HG03378 (cell line): Measurements from ENCODE around the gene IRF7.
"Not testable (repeated sequence)": the region's sequence is repeated elsewhere in the genome, so short reads cannot be mapped to it uniquely, and the experiment has no call there.

Source experiments
- ATAC-seq: cut with Tn5 transposase; IDR thresholded peaks from one replicate; pipeline ENCODE4 v1.9.1; 2021; ENCODE audit warnings: mild to moderate bottlenecking, moderate library complexity; ENCODE audit not compliant: unreplicated experiment

The IRF7 gene

DNA sequence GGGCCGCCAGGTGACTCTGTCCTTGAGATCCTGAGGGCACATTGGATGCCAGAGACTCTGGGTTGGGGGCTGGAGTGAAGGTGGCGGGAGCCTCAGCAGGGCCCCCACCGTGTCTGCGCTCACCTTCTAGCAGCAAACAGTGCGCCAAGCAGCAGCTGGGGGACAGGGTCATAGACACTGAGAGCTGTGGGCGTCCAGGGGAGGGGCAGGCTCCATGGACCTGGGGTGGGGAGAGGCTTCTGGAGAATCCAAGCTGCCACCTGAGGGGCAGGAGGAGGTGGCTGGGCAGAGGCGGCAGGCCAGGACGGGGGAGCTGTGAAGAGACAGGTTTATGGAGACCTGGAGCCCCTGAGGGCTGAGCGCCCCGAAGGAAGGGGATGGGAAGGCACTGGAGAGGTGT, 31.5 kb downstream of the IRF7 start:
- no peak for ATAC-seq

DNA sequence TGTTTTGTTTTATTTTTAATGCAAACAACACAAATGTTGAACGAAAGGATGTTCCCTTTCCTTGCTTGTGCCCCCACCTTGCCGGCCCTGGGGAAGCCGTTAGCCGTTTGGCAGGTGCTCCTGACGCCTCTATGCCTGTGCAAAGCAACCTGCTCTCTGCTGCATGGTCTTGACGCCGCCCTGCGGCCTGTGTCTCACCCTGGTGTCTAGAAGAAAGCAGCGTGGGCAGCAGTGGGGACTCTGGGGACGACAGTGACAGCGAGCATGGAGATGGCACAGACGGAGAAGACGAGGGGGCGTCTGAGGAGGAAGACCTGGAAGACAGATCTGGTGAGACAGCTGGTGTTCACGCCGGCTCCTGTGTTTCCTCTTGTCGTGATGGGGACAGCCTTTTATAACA, 34.0 kb downstream of the IRF7 start:
- no peak for ATAC-seq

DNA sequence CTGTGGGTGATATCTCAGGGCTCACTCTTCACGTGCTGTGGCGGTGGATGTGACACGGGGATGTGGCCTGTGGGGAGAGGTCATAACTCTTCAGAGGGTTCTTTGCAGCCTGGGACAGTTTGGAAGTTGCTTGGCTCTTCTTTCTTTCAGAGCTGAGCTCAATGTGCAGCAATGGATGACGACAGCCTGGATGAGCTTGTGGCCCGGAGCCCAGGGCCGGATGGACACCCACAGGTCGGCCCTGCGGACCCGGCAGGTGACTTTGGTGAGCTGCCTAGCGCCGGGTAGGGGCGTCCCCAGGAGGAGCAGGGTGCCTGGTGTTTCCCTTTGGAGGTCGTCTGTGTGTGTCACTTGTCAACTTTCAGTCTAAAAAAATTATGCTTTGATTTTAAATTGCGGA, 34.4 kb downstream of the IRF7 start:
- no peak for ATAC-seq

DNA sequence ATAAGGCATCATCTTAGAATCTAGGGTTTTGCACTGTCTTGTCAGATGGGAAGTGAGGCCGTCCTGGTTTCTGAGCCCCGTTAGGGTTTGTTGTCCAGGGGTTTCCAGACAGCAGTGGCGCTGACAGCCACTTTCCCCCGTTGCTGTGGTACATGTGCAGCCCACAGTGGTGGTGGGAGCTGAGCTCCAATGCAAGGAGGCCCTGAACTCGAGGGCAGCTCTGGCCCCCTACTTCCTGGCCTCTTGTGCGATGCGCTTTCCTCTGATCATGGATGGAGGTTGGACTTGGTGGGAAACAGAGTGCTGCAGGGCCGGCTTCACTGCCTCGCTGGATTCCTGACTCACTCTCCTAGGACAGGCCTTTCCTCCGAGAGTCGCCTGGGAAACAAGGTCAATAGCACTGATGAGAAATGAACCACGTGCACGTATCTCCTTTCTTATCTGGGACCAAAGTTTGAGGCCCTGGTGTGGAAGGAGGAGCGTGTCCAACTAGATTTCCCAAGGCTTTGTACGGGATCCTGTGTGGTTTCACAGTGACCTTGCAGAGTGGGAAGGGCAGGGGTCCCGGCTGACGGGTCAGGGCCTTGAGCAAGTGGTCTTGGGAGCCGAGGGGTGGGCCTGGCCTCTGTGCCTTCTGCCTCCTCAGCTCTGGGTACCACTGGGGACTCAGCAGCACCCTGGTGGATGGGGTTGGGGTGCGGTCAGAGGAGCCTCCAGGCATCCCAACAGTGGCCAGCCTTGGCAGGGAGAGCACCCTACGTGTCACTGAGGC, 35.7 kb downstream of the IRF7 start:
- no peak for ATAC-seq

DNA sequence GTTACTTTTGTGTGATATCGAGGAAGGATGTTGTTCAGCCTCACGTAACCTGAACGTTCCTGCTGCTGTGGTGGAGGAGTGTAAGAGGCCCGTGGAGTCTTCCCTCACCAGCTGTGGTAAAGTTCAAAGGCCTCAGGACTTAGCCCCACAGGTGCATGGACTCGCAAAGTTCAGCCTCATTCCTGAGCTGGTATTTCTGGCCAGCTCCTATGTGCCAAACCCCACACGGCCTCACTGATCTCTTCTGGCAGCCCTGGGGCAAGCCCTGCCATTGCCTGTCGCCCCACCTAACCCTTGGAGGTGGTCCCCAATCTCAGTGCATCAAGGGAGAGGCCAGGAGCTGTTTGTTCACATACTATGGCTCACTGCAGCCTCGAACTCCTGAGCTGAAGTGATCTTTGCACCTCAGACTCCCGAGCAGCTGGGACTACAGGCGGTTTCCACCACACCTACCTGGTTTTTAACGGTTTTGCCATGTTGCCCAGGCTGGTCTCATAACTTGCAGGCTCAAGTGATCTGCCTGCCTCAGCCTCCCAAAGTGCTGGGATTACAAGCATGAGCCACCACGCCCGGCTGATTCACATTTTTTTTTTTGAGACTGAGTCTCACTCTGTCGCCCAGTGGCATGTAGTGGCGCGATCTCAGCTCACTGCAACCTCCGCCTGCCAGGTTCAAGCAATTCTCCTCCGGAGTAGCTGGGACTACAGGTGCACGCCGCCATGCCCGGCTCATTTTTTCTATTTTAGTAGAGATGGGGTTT, 37.3 kb downstream of the IRF7 start:
- no peak for ATAC-seq

DNA sequence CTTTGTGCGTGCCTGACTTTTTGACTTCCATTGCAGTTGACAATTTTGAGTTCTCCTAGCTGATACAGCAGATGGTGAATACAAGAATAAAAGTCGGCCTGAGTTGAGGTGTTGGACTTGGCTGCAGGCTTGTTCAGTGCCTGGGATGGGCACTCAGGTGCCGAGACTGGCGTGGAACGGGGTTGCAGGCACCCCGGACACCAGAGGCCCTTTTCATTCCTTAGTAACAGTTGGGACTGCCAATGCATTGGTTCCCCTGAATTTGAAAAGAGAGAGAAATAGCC, 38.2 kb downstream of the IRF7 start:
- no peak for ATAC-seq

DNA sequence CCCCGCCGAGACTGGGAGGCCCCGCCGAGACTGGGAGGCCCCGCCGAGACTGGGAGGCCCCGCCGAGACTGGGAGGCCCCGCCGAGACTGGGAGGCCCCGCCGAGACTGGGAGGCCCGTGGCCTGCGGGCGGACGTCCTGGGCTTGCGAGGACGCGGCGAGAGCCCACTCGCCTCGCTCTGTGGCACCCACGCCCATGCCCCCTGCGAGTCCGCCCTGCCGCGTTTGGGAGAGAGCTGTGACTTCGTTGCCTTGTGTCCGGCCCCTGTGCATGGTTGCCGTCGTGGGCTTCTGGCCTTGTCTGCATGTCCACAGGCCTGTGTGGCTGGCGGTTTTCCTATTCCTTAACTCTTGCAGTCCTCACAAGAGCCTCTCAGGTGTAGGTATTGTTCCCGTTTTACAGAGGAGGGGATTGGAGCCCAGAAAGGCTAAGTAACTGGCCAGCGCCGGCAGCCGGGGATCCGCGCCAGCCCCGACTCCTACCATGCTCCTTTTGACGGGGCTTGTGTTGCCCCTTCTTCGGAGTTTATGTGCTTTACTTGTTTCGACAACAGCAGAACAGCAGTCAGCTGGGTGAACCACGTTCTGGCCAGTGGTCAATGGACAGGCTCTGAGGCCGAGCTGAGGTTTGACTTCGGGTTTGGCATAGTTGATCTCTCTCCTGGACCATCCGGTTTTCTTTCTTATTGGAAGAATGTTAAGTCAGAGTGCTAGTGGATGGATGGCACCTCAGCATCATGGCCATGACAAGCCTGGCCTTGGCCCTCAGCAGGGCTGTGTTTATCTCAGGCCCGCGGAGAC, 38.7 kb downstream of the IRF7 start:
- no peak for ATAC-seq

DNA sequence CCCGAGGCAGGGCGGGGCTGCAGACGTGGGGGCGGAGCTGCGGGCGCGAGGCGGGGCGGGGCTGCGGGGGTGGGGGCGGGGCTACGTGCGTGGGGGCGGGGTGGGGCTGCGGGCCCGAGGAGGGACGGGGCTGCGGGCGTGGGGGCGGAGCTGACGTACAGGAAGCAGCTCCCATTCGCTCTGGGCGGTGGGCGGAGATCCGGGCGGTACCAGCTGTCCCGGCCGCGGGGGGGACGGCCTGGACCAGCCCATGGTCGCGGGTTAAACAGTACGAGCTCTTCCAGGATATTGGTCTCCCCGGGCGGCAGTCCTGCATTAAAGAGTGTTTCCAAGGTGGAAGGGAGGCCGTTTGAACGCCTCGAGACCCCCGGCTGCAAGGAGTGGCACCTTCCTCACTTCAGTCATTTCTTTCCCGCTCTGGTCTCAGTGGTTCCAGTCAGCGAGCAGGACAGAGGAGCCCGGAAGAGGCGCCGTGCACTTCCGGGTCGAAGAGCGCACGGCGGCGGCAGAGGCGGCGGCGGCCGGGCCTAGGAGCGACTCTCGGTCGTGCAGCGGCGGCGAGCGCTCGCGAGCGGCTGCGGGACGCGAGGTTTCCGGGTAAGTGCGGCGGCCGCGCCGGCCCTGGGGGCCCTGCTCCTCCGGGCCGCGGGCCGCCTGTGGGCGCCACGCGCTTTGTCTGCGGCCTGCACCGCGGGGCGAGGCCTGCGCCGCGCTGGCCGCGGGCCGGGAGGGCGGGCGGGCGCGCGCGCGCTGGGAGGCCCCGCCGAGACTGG, 39.6 kb downstream of the IRF7 start, which contains the start of gene PHRF1:
TSS of gene PHRF1 (plus strand) at position 475 of the 773 bp plus-strand sequence. CDS start 5,043 bp downstream, outside the sequence.
- ATAC-seq, result peak; percentile 79

DNA sequence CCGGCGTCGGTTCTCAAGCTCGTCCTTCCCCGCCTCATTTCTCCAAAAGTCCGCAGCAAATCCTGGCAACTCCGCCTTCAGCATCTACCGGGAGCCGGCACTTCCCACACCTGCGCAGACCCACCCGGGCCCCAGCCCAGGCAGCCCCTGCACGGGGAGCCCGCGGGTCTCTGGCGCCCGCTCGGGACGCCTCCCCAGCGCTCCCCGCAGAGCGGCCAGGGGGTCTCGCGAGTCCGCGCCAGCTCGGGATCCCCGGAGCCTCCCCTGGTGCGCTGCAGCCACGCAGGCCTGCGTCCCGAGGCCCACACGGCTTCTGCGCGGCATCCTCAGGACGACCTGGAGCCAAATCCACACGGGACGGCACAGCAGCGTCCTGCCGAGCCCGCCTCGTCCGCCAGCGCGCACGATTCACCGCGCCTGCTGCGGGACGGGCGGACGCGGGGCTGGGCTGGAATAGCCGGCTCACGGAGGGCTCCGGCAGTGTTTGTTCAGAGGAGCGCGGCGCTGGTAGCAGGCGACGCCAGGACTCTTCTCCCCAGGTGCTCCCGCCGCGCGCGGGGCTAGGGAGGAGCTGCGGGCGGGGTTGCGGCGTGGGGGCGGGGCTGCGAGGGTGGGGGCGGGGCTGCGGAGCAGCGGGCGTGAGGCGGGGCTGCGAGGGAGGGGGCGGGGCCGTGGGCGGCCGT, 40.3 kb downstream of the IRF7 start:
- ATAC-seq, result no peak

DNA sequence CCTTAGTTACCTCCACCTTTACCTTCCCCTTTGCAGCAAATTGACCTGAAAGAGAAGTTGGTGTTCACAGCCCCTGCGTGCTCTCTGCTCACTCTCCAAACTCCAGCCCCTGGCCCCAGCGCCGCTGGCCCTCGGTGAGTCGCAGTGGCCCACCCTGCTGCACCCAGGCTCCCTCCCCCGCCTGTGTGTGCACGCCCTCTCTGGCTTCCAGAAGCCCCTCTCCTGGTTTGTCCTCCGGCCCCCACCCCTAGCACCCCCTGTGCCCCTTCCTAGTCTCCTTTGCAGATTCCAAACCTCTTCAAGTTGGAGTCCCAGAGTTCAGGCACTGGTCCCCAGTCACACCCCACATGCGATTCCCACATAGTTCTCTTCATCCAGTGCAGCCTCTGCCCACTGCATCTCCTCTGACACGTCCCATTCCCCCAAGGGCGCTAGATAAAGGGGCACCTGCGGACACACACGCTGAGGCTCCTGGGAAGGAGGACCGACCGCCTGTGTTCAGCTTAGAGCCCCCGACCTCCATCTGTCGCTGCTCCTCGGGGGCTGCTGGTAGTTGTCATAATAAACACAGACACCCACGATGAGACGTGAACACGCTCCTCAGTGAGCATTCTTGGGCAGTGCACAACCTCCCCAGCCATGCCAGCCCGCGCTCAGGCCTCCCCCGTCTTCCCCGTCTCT, 41.0 kb downstream of the IRF7 start:
- ATAC-seq, result no peak

DNA sequence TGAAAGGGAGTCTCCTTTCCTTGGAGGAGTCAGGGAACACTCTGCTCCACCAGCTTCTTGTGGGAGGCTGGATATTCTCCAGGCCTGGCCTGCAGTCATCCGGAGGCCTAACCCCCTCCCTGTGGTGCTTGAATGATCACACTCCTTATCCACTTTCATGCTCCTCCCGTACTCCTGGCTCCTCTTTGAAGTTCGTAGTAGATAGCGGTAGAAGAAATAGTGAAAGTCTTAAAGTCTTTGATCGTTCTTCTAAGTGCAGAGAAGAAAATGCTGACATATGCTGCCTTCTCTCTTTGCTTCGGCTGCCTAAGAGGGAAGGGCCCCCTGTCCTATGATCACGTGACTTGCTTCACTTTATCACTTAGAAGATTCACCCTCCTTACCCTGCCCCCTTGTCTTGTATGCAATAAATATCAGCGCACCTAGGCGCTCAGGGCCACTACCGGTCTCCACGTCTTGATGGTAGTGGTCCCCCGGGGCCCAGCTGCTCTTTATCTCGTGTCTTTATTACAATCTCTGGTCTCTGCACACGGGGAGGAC, 41.6 kb downstream of the IRF7 start:
- not testable (repeated sequence) for ATAC-seq

DNA sequence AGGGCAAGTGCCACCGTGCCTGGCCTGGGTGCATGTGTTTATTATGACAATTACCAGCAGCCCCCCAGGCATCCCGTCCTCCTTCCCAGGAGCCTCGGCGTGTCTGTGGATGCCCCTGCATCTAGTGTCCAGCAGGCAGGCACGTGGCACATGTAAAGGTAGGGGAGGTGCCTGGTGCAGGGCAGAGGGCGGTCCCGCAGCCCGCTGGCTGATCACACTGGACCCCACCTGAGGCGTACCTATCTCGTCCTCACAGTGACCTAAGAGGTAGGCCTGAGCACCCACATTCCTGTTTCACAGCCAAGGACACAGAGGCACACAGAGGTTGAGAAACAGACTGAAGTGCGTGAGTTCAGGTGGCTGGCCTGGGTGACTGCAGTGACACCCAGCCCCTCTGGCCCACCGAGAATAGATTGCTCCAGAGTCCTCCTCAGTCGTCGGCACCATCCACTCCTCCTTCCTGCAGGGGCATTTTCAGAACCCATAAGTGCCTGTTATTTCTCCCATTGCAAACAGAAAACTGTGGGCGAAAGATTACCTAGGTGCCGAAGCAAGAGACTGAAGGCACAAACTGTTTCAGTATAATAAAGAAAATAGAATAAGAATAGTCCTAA, 42.5 kb downstream of the IRF7 start:
- ATAC-seq, result no peak

DNA sequence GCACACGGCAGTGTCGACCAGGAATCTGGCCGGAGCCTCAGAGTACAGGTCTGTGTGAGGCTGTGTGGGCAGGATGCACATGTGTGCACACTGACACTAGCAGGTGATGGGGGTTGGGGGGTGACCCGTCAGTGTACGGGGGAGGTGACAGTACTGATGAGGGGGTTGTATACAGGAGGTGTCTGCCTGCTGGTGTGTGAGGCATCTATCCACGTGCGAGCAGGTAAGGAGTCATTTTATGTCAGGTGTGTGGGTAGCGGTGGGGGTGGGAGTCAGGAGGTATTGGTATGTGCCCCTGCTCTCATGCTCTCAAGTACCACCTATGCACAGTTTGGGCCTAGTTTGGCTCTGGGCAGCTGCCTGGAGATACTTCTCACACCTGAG, 44.0 kb downstream of the IRF7 start:
- ATAC-seq, result no peak

DNA sequence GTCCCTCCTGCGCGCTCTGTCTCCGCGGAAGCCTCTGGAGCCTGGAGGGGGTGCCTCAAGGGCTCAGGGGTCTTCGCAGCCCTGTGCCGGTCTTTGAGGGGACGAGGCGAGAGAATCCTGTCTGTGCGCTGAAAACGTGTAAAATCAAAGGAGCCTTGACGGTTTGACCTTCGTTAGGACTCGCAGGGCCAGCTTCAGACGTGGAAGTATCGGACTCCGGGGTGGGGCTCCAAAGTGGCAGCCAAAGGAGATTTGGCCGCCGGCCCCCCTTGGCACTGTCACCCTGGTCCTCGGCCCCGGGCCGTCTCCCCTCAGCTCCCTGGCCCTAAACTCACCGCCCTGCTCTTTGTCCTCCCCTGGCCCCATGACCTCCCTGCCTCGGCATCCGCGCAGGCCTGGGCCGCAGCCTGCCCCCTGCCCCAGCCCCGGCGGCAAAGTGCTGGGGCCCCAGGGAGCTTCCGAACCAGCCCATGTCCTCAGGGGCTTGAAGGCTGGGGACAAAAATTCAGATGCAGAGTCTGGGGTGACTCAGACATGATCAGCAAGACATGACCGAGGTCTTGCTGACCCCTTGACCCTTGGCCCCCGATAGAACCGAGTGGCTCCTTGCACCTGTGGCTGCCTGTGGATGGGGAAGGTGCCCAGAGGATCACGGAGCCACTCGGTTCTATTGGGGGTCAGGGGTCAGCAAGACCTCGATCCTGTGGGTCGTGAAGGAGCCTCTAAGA, 46.4 kb downstream of the IRF7 start:
- no peak for ATAC-seq

DNA sequence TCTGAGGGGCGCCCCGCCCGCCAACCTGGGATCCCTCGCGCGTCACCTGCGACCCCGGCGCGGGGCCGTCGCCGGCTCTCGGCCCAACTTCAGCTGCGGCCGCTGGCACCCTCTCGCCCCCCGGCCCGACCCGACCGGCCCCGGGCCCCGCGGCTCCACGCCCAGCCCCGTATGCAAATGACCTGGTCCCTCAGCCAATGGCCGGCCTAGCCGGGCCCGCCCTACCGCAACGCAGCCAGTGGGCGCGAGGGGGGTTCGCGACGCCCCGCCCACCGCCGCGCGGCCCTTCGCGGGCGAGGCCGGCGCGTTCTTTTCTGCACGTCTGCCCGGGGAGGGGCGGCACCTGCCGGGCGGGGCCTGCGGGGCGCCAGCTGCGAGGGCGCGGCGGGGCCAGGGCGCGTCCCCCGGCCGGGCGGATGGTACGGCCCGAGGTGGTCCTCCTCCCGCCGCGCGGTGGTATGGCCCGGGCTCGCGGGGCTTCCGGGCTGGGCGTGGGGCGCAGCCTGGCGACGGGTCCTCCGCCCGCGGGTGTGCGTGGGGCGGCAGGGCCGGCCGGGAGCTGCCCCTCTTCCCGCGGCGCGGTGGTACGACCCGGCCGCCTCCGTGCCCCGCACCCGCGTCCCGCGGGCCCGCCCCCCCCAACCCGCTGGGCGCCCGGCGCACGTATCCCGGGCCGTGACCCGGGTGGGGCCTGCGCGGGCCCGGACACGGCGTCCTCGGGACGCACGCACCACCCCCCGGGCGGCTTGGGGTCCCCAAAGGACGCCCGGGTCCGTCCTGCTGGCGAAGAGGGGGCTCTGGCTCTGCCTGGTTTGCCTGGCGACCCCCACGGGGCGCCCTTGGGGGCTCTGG, 47.2 kb downstream of the IRF7 start:
- peak; percentile 68 for ATAC-seq

DNA sequence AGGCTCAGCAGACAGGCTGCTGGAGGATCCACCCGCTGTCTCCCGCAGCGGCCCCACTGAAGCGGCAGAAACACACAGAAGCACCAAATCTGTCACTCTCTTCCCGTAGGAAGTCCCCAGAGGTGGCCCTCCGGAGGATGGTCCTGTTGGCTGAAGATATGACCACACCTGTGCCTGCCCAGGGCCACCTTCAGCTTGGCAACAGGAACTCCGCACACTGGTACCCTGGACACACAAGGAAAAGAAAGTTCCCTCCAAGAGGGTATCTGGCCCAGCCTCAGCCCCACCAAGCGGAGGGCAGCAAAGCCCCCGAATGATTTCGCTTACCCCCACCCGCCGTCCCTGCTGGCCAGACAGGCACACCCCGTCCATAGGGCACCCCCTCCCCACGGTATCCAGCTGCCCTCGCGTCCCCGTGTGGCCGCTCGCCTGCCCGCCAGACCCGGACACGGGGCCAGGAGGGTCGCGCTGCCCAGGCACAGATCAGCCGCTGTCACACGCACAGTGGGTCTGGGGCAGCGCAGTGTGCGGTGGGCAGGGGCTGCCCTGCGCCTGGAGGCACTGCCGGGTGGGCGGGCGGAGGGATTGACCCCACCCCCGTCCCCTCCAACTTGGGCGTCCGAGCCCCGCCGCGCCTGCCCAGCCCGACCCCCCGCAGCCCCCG, 48.0 kb downstream of the IRF7 start:
- no peak for ATAC-seq

DNA sequence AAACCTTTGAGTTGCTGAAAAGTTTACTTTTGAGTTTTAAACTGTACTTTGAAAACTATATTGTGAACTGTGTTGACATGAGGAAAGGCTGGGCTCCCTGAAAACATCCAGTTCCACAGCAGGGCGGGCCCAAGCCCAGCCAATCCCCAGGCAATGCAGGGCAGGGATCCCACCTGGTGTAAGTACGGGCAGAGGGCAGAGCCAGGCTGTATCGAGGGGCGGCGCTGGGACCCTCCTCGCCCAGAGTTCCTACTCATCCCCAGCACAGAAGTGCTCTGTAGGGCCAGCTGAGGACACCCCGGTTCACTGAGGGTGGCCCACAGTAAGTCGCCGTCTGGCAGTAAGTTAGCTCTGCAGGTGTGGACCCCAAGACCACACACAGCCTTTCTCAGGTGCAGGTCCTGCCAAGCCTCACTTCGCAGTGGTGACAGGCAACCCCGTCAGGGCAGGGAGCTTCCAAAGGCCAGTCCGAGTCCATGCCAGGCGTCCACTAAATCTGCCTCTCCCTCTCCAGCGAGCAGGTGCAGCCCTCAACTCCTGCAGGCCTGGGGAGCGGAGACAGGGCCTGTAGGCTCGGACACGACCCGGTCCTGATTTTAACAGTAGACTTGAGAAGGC, 48.6 kb downstream of the IRF7 start:
- no peak for ATAC-seq
